HepG2 (cell line): ENCODE measurements around the gene NECTIN2. TPM values are rescaled to one million over a fixed set of nuclear protein-coding genes. Genes with fewer than 3 reads are reported as not detected.

Experiments used
- ATAC-seq: fragments of 200-7000 bp; cut with Tn5 transposase; 3 replicates; pipeline ENCODE4 v1.9.1; 2020; ENCODE audit warnings: mild to moderate bottlenecking, moderate library complexity
- BruUV-seq: library from RNA; stranded (reverse); fragments of 400-500 nt; replicated peaks from 2 replicates; lab custom pipeline; 2021; lab: Mats Ljungman, UMichigan
- CTCF ChIA-PET: fragments of 300-600 bp; formaldehyde crosslinking; extraction: SDS; loops from one replicate; lab custom pipeline; 2021; ENCODE audit warnings: low total read pairs, inconsistent platforms, low intra/inter-chr PET ratio; lab: Yijun Ruan, JAX
- POLR2A ChIA-PET: fragments of 350-600 bp; sonication (Branson Sonifier 250); formaldehyde crosslinking; loops from one replicate; lab custom pipeline; 2020; ENCODE audit warnings: antibody characterized with exemption, inconsistent platforms; lab: Yijun Ruan, JAX
- DNase-seq: peaks from one replicate; pipeline ENCODE4 v3.0.0-alpha.2; 2015; ENCODE audit warnings: low spot score
- FAIRE-seq: peaks from 3 replicates; lab custom pipeline; 2011; peaks lifted over from hg19 to GRCh38; lab: Jason Lieb, UNC
- H2AFZ ChIP-seq: one replicate; pipeline ENCODE4 v1.6.1; 2011; ENCODE audit warnings: low read length, inconsistent platforms
- H3K27ac ChIP-seq: fragments of 300-600 bp; 3 replicates; pipeline ENCODE4 v1.8.0; 2011; ENCODE audit warnings: mixed run types, mild to moderate bottlenecking, mixed read lengths, low read length, inconsistent platforms; ENCODE audit not compliant: insufficient read depth; ENCODE audit errors: extremely low read length
- H3K27me3 ChIP-seq, 2 experiments: fragments of 200-600 bp in 1 of 2; 2 replicates in 1 of 2; 3 replicates in 1 of 2; pipeline versions ENCODE4 v1.6.0 to v1.8.0; 2011; ENCODE audit warnings: low read length in 2 of 2, mild to moderate bottlenecking in 2 of 2, moderate library complexity in 2 of 2, inconsistent platforms in 1 of 2; ENCODE audit not compliant: insufficient read depth in 2 of 2, control insufficient read depth in 1 of 2
- H3K36me3 ChIP-seq, 2 experiments: fragments of 200-600 bp in 1 of 2; replicated peaks in 1 of 2; 2 replicates in 1 of 2; 3 replicates in 1 of 2; pipeline versions ENCODE4 v1.5.1 to v1.8.0; 2011; ENCODE audit warnings: low read length in 2 of 2, inconsistent platforms in 1 of 2; ENCODE audit not compliant: insufficient read depth in 2 of 2, control insufficient read depth in 1 of 2
- H3K4me1 ChIP-seq: 2 replicates; pipeline ENCODE4 v1.5.1; 2012; ENCODE audit warnings: low read length, inconsistent platforms; ENCODE audit not compliant: insufficient read depth
- H3K4me2 ChIP-seq: 2 replicates; pipeline ENCODE4 v1.6.0; 2011; ENCODE audit warnings: low read depth, low read length, inconsistent platforms
- H3K4me3 ChIP-seq, 3 experiments: fragments of 200-600 bp in 1 of 3; sonication (generic), shearing (Covaris generic) in 1 of 3; replicated peaks in 1 of 3; 2 replicates each; pipeline ENCODE4 v1.5.1; 2011 to 2016; ENCODE audit warnings: low read length in 3 of 3, inconsistent platforms in 2 of 3, low read depth in 2 of 3, mild to moderate bottlenecking in 2 of 3, control low read depth in 1 of 3, mixed read lengths in 1 of 3; ENCODE audit not compliant: insufficient read depth in 1 of 3
- H3K79me2 ChIP-seq: one replicate; pipeline ENCODE4 v1.6.1; 2011; ENCODE audit warnings: low read length, inconsistent platforms; ENCODE audit not compliant: insufficient read depth
- H3K9ac ChIP-seq: 2 replicates; pipeline ENCODE4 v1.6.0; 2011; ENCODE audit warnings: mild to moderate bottlenecking, low read depth, low read length, inconsistent platforms; ENCODE audit not compliant: insufficient read depth
- H3K9me3 ChIP-seq: 2 replicates; pipeline ENCODE4 v1.5.1; 2012; ENCODE audit warnings: mild to moderate bottlenecking, low read length
- H4K20me1 ChIP-seq: 2 replicates; pipeline ENCODE4 v1.6.0; 2011; ENCODE audit warnings: inconsistent platforms, mild to moderate bottlenecking, low read length, moderate library complexity; ENCODE audit not compliant: insufficient read depth
- KDM5A ChIP-seq: fragments of 200-600 bp; sonication (generic); IDR thresholded peaks from 2 replicates; pipeline ENCODE4 v1.7.0; 2018; ENCODE audit warnings: antibody characterized with exemption, mild to moderate bottlenecking, low read length, borderline replicate concordance
- MXI1 ChIP-seq: IDR thresholded peaks from 3 replicates; pipeline ENCODE4 v1.6.1; 2012; ENCODE audit warnings: low read depth, low read length, inconsistent platforms, borderline replicate concordance
- MYNN ChIP-seq: sonication (generic); formaldehyde crosslinking; IDR thresholded peaks from 2 replicates; pipeline ENCODE4 v1.4.0; 2020; ENCODE audit warnings: mild to moderate bottlenecking, low read depth, missing genetic modification reagents
- NBN ChIP-seq: fragments of 450-650 bp; conservative IDR thresholded peaks from 2 replicates; pipeline ENCODE4 v1.6.1; 2017
- SRF ChIP-seq: IDR thresholded peaks from 2 replicates; pipeline ENCODE4 v1.6.1; 2011; ENCODE audit warnings: mild to moderate bottlenecking, low read depth, low read length, moderate library complexity
- ZFP37 ChIP-seq: sonication (generic); formaldehyde crosslinking; IDR thresholded peaks from 2 replicates; pipeline ENCODE4 v1.4.0; 2020; ENCODE audit warnings: missing genetic modification reagents, borderline replicate concordance
- ZNF253 ChIP-seq: sonication (generic); formaldehyde crosslinking; IDR thresholded peaks from 2 replicates; pipeline ENCODE4 v1.8.0; 2022; ENCODE audit warnings: mild to moderate bottlenecking, missing genetic modification reagents, borderline replicate concordance
- ZNF552 ChIP-seq: sonication (generic); formaldehyde crosslinking; IDR thresholded peaks from 2 replicates; pipeline ENCODE4 v1.9.0; 2022; ENCODE audit warnings: missing genetic modification reagents, mild to moderate bottlenecking, borderline replicate concordance
- ZNF724P ChIP-seq: sonication (generic); formaldehyde crosslinking; IDR thresholded peaks from 2 replicates; pipeline ENCODE4 v1.8.0; 2022; ENCODE audit warnings: missing genetic modification reagents, borderline replicate concordance
- WGBS: methylation state at CpG from one replicate; pipeline ENCODE4 v1.1.6; 2017; ENCODE audit warnings: low lambda C conversion rate; 5-methylcytosine and 5-hydroxymethylcytosine counted together
- in situ Hi-C: cut with HindIII; loops from 2 replicates; pipeline ENCODE4 v1.10.0; 2017; ENCODE audit warnings: low pct_unique_long_range_greater_than_20kb; ENCODE audit not compliant: extremely low pct_ligation_motif_present
- intact Hi-C: fragments of 100-400 bp; cut with micrococcal nuclease; formaldehyde crosslinking; loops from one replicate; pipeline ENCODE4 v1.10.0; 2022; ENCODE audit not compliant: unreplicated experiment
- polyA plus RNA-seq, 8 experiments: library from polyadenylated mRNA; depleted of rRNA in 3 of 8; stranded (reverse) in 7 of 8; unstranded in 1 of 8; fragments of >200 nt; fragmentation: Illumina TruSeq in 4 of 8; extraction: Trizol in 4 of 8; gene quantifications; 2 replicates each; pipeline versions ENCODE4 v1.2.1 to v1.2.3, GENCODE V29; 2011 to 2016; ENCODE audit warnings: low read depth in 4 of 8, missing spikeins in 1 of 8, mixed read lengths in 1 of 8; ENCODE audit not compliant: insufficient read depth in 1 of 8
- total RNA-seq, 5 experiments: library from RNA; depleted of rRNA; stranded (reverse); fragments of >200 nt; fragmentation: Illumina TruSeq; extraction: Trizol; gene quantifications; 2 replicates each; pipeline ENCODE4 v1.2.3, GENCODE V29; 2016; ENCODE audit warnings: low read depth in 1 of 5
- TF ChIP-seq, protein P1 (sequence below): sonication (generic); formaldehyde crosslinking; IDR thresholded peaks from one replicate; pipeline ENCODE4 v1.5.1; 2020; ENCODE audit warnings: mild to moderate bottlenecking, missing genetic modification reagents; ENCODE audit errors: not compliant biosample characterization
- TF ChIP-seq, protein P2 (sequence below): sonication (generic); formaldehyde crosslinking; IDR thresholded peaks from 2 replicates; pipeline ENCODE4 v1.5.1; 2020; ENCODE audit warnings: mild to moderate bottlenecking, moderate library complexity, missing genetic modification reagents
- TF ChIP-seq, protein P3 (sequence below): sonication (generic); formaldehyde crosslinking; IDR thresholded peaks from 2 replicates; pipeline ENCODE4 v1.9.0; 2021; ENCODE audit warnings: missing genetic modification reagents, mild to moderate bottlenecking, borderline replicate concordance
- TF ChIP-seq, protein P4 (sequence below): sonication (generic); formaldehyde crosslinking; IDR thresholded peaks from 2 replicates; pipeline ENCODE4 v1.5.0; 2020; ENCODE audit warnings: missing genetic modification reagents

The NECTIN2 gene
- total and polyA plus RNA-seq, 2 of the 13 experiments (the other 11 are each of a cell fraction or from before 2014, with no cell fraction given): 75.4 to 114 TPM

DNA sequence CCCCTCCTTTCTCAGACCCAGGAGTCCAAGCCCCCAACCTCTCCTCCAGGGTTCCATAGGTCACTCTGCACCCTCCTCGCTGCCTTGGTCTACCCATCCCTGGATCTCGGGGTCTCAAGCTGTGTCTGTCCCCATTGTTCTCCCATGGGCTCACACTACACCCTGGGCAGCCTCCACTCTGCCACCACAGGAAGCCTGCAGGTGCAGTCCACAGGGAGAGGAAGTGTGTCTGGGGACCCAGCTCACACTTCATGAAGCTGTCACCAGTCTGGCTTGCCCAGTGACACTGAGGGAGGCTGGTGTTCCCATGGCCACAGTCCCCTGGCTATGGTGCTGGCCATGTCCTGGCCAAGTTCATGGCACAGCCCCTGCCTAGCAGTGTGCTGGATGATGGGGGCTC lies 5.3 kb downstream of the NECTIN2 start:
- ATAC-seq: no peak
- Histone ChIP-seq H3K9ac (no peak overlapping the region), H3K27ac (no peak overlapping the region), H3K4me2 (no peak overlapping the region), H3K79me2 (peaks cover 80% of the 10 kb centered on the region), H3K4me1 (peaks cover 54% of the 10 kb centered on the region), H3K4me3 (no peak overlapping the region), H2AFZ (no peak overlapping the region), H4K20me1 (peaks cover 53% of the 10 kb centered on the region), H3K27me3 (no peaks in the 10 kb centered on the region; a peak in 1 of 5 replicates), H3K36me3 (peaks cover 3 to 17% of the 10 kb centered on the region in 2 experiments; a peak in 3 of 5 replicates), H3K9me3 (no peaks in the 10 kb centered on the region)
- no TSS peak for BruUV-seq
- 100% methylated on average over 2 of the region's 2 CpGs for WGBS
- ChIA-PET POLR2A (interaction anchor here (1.2 kb wide), 1 partner anchor 39 kb away, joined by 3 read pairs; the partner anchor contains the start of gene TOMM40), CTCF (no interaction called here)
- intact Hi-C loops: no loop called here
- no peak for DNase-seq
- FAIRE-seq: no peak
- in situ Hi-C loops: no loop called here
- TF ChIP-seq, protein P1, sequence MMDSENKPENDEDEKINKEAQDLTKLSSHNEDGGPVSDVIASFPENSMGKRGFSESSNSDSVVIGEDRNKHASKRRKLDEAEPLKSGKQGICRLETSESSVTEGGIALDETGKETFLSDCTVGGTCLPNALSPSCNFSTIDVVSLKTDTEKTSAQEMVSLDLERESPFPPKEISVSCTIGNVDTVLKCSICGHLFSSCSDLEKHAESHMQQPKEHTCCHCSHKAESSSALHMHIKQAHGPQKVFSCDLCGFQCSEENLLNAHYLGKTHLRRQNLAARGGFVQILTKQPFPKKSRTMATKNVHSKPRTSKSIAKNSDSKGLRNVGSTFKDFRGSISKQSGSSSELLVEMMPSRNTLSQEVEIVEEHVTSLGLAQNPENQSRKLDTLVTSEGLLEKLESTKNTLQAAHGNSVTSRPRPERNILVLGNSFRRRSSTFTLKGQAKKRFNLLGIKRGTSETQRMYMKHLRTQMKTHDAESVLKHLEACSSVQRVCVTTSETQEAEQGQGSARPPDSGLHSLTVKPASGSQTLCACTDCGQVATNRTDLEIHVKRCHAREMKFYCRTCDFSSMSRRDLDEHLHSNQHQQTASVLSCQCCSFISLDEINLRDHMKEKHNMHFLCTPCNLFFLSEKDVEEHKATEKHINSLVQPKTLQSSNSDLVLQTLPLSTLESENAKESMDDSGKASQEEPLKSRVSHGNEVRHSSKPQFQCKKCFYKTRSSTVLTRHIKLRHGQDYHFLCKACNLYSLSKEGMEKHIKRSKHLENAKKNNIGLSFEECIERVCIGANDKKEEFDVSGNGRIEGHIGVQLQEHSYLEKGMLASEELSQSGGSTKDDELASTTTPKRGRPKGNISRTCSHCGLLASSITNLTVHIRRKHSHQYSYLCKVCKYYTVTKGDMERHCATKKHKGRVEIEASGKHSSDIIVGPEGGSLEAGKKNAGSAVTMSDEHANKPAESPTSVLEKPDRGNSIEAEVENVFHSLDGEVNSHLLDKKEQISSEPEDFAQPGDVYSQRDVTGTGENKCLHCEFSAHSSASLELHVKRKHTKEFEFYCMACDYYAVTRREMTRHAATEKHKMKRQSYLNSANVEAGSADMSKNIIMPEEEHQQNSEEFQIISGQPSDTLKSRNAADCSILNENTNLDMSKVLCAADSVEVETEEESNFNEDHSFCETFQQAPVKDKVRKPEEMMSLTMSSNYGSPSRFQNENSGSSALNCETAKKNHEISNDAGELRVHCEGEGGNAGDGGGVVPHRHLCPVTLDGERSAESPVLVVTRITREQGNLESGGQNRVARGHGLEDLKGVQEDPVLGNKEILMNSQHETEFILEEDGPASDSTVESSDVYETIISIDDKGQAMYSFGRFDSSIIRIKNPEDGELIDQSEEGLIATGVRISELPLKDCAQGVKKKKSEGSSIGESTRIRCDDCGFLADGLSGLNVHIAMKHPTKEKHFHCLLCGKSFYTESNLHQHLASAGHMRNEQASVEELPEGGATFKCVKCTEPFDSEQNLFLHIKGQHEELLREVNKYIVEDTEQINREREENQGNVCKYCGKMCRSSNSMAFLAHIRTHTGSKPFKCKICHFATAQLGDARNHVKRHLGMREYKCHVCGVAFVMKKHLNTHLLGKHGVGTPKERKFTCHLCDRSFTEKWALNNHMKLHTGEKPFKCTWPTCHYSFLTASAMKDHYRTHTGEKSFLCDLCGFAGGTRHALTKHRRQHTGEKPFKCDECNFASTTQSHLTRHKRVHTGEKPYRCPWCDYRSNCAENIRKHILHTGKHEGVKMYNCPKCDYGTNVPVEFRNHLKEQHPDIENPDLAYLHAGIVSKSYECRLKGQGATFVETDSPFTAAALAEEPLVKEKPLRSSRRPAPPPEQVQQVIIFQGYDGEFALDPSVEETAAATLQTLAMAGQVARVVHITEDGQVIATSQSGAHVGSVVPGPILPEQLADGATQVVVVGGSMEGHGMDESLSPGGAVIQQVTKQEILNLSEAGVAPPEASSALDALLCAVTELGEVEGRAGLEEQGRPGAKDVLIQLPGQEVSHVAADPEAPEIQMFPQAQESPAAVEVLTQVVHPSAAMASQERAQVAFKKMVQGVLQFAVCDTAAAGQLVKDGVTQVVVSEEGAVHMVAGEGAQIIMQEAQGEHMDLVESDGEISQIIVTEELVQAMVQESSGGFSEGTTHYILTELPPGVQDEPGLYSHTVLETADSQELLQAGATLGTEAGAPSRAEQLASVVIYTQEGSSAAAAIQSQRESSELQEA (CRISPR knock-in tag): no peak
- no peak for TF ChIP-seq MYNN (CRISPR knock-in tag)
- TF ChIP-seq NBN: no peak
- TF ChIP-seq SRF: no peak
- TF ChIP-seq MXI1: no peak
- no peak for TF ChIP-seq ZNF552 (CRISPR knock-in tag)
- TF ChIP-seq, protein P2, sequence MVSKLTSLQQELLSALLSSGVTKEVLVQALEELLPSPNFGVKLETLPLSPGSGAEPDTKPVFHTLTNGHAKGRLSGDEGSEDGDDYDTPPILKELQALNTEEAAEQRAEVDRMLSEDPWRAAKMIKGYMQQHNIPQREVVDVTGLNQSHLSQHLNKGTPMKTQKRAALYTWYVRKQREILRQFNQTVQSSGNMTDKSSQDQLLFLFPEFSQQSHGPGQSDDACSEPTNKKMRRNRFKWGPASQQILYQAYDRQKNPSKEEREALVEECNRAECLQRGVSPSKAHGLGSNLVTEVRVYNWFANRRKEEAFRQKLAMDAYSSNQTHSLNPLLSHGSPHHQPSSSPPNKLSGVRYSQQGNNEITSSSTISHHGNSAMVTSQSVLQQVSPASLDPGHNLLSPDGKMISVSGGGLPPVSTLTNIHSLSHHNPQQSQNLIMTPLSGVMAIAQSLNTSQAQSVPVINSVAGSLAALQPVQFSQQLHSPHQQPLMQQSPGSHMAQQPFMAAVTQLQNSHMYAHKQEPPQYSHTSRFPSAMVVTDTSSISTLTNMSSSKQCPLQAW (CRISPR knock-in tag): no peak
- TF ChIP-seq, protein P3, sequence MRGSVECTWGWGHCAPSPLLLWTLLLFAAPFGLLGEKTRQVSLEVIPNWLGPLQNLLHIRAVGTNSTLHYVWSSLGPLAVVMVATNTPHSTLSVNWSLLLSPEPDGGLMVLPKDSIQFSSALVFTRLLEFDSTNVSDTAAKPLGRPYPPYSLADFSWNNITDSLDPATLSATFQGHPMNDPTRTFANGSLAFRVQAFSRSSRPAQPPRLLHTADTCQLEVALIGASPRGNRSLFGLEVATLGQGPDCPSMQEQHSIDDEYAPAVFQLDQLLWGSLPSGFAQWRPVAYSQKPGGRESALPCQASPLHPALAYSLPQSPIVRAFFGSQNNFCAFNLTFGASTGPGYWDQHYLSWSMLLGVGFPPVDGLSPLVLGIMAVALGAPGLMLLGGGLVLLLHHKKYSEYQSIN (CRISPR knock-in tag): no peak
- TF ChIP-seq ZNF724P (CRISPR knock-in tag): no peak
- TF ChIP-seq, protein P4, sequence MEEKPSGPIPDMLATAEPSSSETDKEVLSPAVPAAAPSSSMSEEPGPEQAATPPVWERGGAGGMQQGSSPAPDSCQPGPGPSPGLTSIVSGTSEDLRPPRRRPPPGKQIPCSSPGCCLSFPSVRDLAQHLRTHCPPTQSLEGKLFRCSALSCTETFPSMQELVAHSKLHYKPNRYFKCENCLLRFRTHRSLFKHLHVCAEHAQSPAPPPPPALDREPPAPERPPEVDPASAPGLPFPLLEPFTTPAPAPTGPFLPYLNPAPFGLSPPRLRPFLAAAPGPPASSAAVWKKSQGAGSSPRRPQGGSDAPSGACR (CRISPR knock-in tag): no peak
- TF ChIP-seq KDM5A: no peak
- no peak for TF ChIP-seq ZNF253 (CRISPR knock-in tag)
- no peak for TF ChIP-seq ZFP37
